NT2/D1 (cell line): ENCODE results near the gene BTBD17.

Experiments used
- DNase-seq: peaks from one replicate; pipeline ENCODE4 v3.0.0-alpha.2; 2011; ENCODE audit warnings: low read depth, low spot score
- H3K27me3 ChIP-seq: 2 replicates; pipeline ENCODE4 v1.6.0; 2011; ENCODE audit warnings: mild to moderate bottlenecking; ENCODE audit not compliant: insufficient read length, insufficient read depth
- H3K36me3 ChIP-seq: 2 replicates; pipeline ENCODE4 v1.6.1; 2011; ENCODE audit warnings: mild to moderate bottlenecking, low read length, mixed read lengths; ENCODE audit not compliant: insufficient read depth, insufficient read length
- H3K4me1 ChIP-seq: 2 replicates; pipeline ENCODE4 v1.5.1; 2011; ENCODE audit not compliant: insufficient read depth, insufficient read length
- H3K4me3 ChIP-seq: 2 replicates; pipeline ENCODE4 v1.5.1; 2011; ENCODE audit warnings: low read depth; ENCODE audit not compliant: insufficient read length
- H3K9ac ChIP-seq: 2 replicates; pipeline ENCODE4 v1.6.0; 2011; ENCODE audit warnings: low read depth; ENCODE audit not compliant: insufficient read length
- H3K9me3 ChIP-seq: 2 replicates; pipeline ENCODE4 v1.5.1; 2011; ENCODE audit warnings: mild to moderate bottlenecking, low read length; ENCODE audit not compliant: insufficient read depth
- SUZ12 ChIP-seq: IDR thresholded peaks from 2 replicates; pipeline ENCODE4 v1.6.1; 2011; ENCODE audit not compliant: insufficient read length, insufficient read depth; ENCODE audit errors: extremely low read depth
- YY1 ChIP-seq: IDR thresholded peaks from 2 replicates; pipeline ENCODE4 v1.6.1; 2011; ENCODE audit not compliant: insufficient read length, insufficient read depth
- ZNF274 ChIP-seq: IDR thresholded peaks from 2 replicates; pipeline ENCODE4 v1.6.1; 2011; ENCODE audit warnings: mild to moderate bottlenecking, low read depth, low read length

Gene BTBD17

GRCh38 chr17:74404218-74404617, 42.5 kb upstream of the BTBD17 start:
- H3K36me3 ChIP-seq = no peaks in the 10 kb centered on the region
- H3K4me3 ChIP-seq = peak overlapping the region; percentile 16
- H3K4me1 ChIP-seq = peaks cover 13% of the 10 kb centered on the region
- H3K9ac ChIP-seq = peak overlapping the region; percentile 71
- H3K27me3 ChIP-seq = no peaks in the 10 kb centered on the region
- no peaks in the 10 kb centered on the region for H3K9me3 ChIP-seq
- no peak for TF ChIP-seq ZNF274
- TF ChIP-seq SUZ12 = no peak
- TF ChIP-seq YY1 = no peak
- peak; percentile 47 for DNase-seq

- DNase-seq = no peak
- H3K9ac ChIP-seq = peak overlapping the region; percentile 7
- no peaks in the 10 kb centered on the region for H3K27me3 ChIP-seq
- H3K9me3 ChIP-seq = no peaks in the 10 kb centered on the region
- no peak overlapping the region for H3K4me3 ChIP-seq
- H3K4me1 ChIP-seq = peaks cover 13% of the 10 kb centered on the region
- TF ChIP-seq ZNF274 = no peak
- no peak for TF ChIP-seq SUZ12
- TF ChIP-seq YY1 = no peak
- no peaks in the 10 kb centered on the region for H3K36me3 ChIP-seq
Measured at GRCh38 chr17:74403512-74404137, 42.0 kb upstream of the BTBD17 start.

- Histone ChIP-seq H3K9me3 (no peaks in the 10 kb centered on the region), H3K9ac (no peak overlapping the region), H3K4me1 (peaks cover 13% of the 10 kb centered on the region), H3K36me3 (no peaks in the 10 kb centered on the region), H3K27me3 (no peaks in the 10 kb centered on the region), H3K4me3 (no peak overlapping the region)
- no peak for DNase-seq
- TF ChIP-seq SUZ12 (no peak), ZNF274 (no peak), YY1 (no peak)
Measured at GRCh38 chr17:74402048-74402447, 40.4 kb upstream of the BTBD17 start.

GRCh38 chr17:74396567-74396966, 34.9 kb upstream of the BTBD17 start:
- Histone ChIP-seq H3K27me3 (no peaks in the 10 kb centered on the region), H3K4me3 (no peak overlapping the region), H3K36me3 (no peaks in the 10 kb centered on the region), H3K9me3 (no peaks in the 10 kb centered on the region), H3K9ac (no peak overlapping the region), H3K4me1 (peaks cover 7% of the 10 kb centered on the region)
- TF ChIP-seq SUZ12 (no peak), YY1 (no peak), ZNF274 (no peak)
- DNase-seq = no peak

DNA sequence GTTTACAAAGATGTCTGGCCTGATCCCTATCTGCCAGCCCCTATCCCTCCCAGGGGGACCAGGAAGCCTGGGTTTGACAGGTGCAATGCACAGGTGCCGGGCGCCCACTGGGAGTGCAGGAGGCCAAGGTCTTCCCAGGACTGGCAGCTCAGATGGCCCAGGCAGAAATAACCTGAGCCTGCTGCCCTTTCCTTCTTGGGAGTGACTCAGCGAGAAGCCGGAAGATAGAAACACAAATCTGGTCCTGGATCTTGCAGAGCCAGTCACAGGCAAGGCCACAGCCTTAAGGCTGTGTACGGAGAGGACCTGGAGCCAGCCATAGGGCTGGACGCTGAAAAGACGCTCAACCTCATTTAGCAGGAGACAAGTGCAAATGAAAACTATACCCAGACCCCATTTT, 33.3 kb upstream of the BTBD17 start:
- Histone ChIP-seq H3K9ac (no peak overlapping the region), H3K9me3 (no peaks in the 10 kb centered on the region), H3K4me3 (no peak overlapping the region), H3K36me3 (no peaks in the 10 kb centered on the region), H3K27me3 (no peaks in the 10 kb centered on the region), H3K4me1 (peaks cover 7% of the 10 kb centered on the region)
- TF ChIP-seq ZNF274 (no peak), YY1 (no peak), SUZ12 (no peak)
- DNase-seq = no peak

- no peaks in the 10 kb centered on the region for H3K27me3 ChIP-seq
- H3K4me1 ChIP-seq = peaks cover 7% of the 10 kb centered on the region
- H3K4me3 ChIP-seq = no peak overlapping the region
- TF ChIP-seq ZNF274 = no peak
- no peak for DNase-seq
- no peak overlapping the region for H3K9ac ChIP-seq
- H3K36me3 ChIP-seq = no peaks in the 10 kb centered on the region
- H3K9me3 ChIP-seq = no peaks in the 10 kb centered on the region
Measured at GRCh38 chr17:74394275-74394950, 32.7 kb upstream of the BTBD17 start.

DNA sequence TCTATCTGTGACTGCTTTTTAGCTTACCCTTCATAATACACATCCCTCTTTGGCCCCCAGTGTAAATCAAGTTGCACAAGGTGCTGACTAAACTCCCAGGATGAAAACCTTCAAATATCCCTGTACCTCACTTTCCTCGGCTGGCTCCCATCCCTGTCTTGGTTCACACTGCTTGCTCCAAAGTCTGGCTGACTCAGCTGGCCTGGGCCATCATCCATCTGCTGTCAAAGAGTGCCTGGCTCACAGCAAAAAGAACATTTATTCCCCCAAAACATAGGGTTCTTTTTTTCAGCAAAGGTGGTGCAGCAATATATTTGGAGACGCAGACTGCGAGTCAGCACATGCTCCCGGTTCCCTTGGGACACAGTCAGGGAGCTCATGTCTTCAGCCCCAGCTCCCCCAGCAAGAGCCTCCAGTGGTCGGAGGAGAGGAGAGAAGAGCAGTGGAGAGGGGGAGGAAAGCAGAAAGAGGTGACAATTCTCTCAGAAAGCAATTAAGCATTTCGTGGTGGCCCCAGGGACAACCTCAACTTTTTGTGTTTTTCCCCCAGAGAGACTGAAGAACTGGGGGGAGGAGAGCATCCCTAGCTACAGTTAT, 31.8 kb upstream of the BTBD17 start:
- Histone ChIP-seq H3K27me3 (no peaks in the 10 kb centered on the region), H3K4me3 (no peak overlapping the region), H3K36me3 (no peaks in the 10 kb centered on the region), H3K4me1 (peaks cover 7% of the 10 kb centered on the region), H3K9me3 (no peaks in the 10 kb centered on the region), H3K9ac (no peak overlapping the region)
- no peak for DNase-seq
- TF ChIP-seq ZNF274 (no peak), SUZ12 (no peak), YY1 (no peak)
